Head of caudate nucleus (tissue), 42 donors: ENCODE measurements around the gene ZBTB25.

Experiments
- DNase-seq, 42 donors: peaks; one replicate each; pipeline versions ENCODE4 v3.0.0 to v3.0.0-alpha.2; 2020 to 2021; ENCODE audit warnings: mixed read lengths in 7 of 42
- intact Hi-C: fragments of 100-400 bp; cut with DNase I; formaldehyde crosslinking; loops from one replicate; pipeline ENCODE4 v1.15.0; 2022

ZBTB25 gene

DNA sequence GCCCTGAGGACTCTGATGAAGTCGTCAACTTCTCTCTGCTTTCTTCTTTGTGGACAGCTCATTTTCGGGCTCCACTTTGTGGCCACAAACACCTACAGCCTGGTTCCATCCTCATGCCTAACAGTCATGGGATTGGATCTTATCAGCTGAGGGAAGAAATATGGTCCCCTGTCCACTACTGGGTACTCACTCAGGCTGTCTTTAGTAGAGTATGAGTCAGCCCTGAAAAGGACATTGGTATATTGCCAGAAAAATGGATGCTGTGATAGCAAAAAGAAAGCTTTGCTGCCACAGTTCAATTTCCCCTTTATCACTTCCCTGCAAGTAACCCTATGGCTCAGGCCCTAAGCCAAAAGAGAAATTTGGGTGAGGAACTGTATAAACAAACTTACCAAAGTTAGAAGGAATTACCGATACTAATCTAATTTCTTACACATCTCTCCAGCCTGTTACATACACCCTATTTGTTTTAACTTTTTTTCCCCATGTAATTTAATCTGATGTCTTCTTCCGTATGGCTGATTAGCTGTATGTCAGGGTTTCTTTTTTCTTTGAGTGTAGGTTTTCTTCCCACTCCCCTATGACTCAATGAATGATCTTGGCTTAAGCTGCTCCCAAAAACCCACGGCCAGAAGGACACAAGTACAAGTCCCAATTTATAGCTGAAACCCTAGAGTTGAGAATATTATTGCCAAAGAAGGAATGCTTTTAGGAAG, 86.4 kb downstream of the ZBTB25 start:
- DNase-seq: no peak

DNA sequence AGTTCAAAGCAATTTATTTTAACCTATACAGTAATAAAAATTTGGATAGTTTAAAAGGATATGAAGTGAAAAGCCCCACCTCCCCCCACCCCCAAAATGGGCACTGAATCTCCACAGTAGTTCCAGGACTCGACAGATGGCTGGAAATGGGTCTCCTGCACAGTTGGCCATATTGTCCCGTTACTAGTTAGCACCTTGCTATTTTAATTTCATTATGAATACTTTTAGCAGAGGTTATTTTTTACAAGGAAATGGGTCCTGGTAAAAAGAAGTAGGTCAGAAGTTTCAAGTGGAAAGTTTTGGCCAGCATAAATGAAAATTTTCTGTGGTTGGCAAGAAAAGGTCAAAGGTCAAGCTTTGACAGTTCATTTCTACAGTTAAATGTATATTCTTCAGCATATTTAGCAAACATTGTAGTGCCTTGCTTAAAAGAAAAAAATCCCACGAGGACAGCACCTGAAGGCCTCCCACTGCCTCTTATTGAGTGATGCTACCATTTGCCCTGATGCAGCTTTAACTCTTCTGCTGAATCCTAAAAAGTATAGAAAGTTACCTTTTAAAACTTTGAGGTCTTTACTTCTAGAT, 87.2 kb downstream of the ZBTB25 start:
- DNase-seq: no peak
- intact Hi-C loops: no loop called here

More for the DNA sequence above, 86.4 kb downstream of the ZBTB25 start:
- intact Hi-C loops: no loop called here

DNA sequence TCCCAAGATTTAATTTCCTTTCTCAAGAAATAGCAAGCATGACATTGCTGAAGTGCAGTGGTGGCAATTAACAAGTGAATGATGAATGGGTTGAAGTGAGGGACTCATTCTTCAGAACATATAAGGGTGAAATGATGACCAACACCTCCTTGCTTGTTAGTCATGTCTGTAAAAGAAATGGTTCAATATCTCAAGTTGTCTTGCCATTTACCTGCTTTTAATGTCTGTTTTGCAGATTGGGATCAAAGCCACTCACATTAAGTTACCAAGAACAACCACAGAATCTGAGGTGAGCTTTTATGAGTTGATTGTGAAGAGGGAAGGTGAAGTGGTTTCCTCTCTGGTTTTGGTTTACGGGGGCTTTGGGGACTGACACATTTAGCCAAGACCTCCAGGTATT, 91.4 kb downstream of the ZBTB25 start:
- intact Hi-C loops: no loop called here
- DNase-seq: no peak

DNA sequence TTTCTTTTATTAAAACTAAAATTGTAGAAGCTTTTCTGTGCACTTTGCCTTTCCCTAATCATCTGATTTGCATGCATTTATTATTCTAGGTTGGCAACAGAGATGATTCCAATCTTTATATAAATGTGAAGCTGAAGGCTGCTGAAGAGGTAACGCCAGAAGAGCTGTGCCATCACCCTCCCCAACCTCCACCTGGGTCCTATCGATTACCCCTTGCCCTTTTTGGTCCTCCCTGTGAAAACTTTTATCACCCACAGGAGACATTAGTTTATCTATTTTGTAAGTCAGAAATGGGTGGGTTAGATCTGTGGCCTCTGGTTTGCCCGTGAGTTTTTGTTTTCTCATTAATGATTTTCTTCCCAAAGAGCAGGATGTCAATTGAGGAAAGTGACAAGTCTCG, 92.6 kb downstream of the ZBTB25 start:
- peak in 1 of 42 donors; percentile 21 for DNase-seq
- intact Hi-C loops: no loop called here

DNA sequence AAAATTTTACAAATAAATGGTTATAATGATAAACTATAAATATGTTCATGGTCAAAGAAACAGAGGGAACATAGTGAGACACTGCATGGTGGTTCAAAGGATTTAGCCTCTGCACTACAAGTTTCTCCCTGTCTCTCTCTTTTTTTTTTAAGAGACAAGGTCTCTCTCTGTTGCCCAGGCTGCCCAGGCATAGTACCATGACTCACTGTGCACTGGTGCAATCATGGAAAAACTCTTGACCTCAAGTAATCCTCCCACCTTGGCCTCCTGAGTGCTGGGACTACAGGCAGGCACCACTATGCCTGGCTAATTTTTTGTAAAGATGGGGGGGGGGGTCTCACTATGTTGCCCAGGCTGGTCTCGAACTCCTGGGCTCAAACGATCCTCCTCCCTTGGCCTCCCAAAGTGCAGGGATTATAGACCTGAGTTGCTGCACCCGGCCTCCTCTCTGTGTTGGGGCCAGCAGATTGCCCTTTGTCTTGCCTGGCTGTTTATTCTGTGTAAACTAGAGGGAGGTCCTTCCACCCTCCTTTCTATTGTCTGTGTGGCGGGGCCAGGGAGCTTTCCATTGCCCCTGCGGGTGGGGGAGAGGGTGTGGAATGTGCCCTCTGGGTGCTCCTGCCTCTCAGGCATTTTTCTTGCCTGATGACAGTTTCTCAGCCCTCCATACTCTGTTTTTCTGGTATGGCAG, 93.4 kb downstream of the ZBTB25 start:
- intact Hi-C loops: no loop called here
- no peak for DNase-seq

DNA sequence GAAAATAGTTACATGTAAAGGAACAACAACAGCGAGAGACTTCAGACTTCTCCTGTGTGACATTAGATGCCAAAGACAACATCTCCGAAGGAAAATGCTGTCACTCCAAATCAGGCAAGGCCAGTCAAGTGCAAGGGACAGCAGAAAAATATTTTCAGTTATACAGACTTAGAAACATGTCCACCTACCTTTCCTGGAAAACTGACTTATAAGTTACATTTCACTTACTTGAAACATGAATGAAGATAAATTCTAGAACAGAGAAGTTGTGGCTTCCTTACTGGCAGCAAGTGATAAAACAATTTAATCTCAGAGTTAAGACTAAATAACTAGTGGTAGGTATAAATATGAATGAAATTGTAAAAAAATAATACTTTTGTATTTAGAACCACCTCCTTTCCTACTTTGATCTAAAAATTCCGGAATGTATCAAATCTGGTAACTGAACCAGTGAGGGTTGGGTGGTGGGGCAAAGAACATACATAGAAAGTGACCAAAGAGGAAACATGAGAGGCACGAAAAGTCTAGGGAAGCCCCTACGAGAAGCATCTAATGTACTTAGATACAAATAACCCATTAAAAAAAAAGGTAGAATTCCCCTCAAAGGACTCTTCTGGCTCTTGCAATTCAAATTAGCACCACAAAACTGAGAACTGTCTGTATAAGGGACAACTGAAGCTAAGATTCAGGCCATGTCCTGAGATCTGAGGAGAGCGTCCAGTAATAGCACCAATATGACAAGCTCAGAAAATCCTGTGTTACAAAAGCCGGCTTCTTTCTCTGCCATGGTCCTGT, 94.3 kb downstream of the ZBTB25 start:
- intact Hi-C loops: no loop called here
- DNase-seq: no peak

DNA sequence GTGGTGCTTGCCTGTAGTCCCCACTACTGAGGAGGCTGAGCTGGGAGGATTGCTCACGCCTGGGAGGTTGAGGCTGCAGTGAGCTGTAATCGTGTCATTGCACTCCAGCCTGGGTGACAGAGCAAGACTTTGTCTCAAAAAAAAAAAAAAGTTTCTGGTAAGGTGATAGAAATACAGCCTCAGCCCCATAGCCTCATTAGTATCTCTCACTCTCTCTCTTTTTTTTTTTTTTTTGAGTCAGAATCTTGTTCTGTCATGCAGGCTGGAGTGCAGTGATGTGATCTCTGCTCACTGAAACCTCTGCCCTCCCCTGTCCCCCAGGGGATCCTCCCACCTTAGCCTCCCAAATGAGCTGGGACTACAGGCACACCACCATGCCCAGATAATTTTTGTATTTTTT, 96.3 kb downstream of the ZBTB25 start:
- intact Hi-C loops: no loop called here
- no peak for DNase-seq

DNA sequence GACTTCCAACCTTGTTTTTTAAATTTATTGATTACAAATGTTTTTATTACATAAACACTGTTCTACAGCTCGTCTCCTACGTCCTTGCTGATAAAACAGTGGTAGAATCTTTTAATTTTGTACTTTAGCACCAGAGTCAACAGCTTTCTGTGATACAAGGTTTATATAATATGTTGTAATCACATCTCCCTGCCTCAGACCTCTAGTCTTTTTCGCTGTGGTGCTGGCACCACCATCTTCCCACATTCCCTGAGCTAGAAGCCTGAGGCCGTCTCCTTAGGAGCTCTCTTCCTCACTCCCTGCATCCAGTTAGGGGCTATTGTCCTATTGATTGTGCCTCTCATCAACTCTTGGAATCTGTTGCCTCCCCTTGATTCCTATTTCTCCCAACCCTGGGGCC, 98.3 kb downstream of the ZBTB25 start:
- DNase-seq: no peak
- intact Hi-C loops: no loop called here

DNA sequence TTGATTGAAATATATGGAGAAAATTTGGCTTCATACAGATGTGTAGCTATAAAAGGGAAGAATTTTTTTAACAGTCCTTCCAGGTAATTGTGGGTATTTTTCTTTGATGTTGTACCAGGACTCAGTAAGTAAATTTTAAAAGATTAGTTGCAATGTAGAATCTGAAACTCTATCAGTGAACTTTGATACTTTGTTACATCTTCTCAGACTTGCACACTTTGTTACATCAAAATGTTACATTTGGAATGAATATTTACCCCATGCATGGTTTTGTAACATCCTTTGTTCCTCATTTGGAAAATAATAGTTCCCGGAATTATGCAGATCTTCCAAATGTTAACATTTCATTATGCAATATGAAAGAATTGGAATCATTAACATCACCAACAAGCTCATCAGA, 101.7 kb downstream of the ZBTB25 start:
- DNase-seq: no peak
- intact Hi-C loops: no loop called here

DNA sequence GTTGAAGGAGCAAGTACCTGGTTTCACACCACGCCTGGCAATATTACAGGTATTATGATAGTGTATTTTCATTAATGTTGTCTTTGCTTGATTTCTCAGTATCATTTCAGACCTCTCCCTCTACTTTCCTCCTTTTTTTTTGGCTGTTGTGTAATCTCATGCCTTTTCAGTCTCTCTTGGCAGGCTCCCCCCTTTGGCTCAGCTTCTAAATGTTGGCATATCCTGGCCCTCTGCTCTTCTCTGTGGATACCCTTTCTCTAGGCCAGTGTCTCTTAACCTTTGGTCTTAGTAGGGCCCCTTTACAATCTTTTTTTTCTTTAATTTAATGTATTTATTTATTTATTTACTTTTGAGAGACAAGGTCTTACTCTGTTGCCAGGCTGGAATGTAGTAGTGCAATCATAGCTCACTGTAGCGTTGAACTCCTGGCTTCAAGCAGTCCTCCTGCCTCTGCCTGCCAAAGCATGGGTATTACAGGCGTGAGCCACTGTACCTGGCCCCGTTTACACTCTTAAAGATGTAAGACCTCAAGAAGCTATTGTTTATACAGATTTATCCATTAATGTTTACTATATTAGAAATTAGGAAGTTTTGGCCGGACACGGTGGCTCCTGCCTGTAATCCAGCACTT, 102.7 kb downstream of the ZBTB25 start:
- no peak for DNase-seq
- intact Hi-C loops: no loop called here
